Frontal cortex (tissue), 4 donors: ENCODE measurements around the gene GJA3. TPM values are rescaled to one million over a fixed set of nuclear protein-coding genes. Genes with fewer than 3 reads are reported as not detected.

Experiments used
- DNase-seq, 2 donors: peaks; one replicate each; pipeline ENCODE4 v3.0.0; 2012; ENCODE audit warnings: low spot score in 2 of 2
- FAIRE-seq: peaks from 2 replicates; lab custom pipeline; 2012; peaks lifted over from hg19 to GRCh38; lab: Jason Lieb, UNC
- total RNA-seq: library from RNA; depleted of rRNA; stranded (reverse); fragments of >200 nt; gene quantifications from one replicate; pipeline ENCODE4 v1.2.3, GENCODE V29; 2014
- donor health status: control.
- donor health status: control.
- donor health status: control.

GJA3 gene
- total RNA-seq, result not detected

DNA sequence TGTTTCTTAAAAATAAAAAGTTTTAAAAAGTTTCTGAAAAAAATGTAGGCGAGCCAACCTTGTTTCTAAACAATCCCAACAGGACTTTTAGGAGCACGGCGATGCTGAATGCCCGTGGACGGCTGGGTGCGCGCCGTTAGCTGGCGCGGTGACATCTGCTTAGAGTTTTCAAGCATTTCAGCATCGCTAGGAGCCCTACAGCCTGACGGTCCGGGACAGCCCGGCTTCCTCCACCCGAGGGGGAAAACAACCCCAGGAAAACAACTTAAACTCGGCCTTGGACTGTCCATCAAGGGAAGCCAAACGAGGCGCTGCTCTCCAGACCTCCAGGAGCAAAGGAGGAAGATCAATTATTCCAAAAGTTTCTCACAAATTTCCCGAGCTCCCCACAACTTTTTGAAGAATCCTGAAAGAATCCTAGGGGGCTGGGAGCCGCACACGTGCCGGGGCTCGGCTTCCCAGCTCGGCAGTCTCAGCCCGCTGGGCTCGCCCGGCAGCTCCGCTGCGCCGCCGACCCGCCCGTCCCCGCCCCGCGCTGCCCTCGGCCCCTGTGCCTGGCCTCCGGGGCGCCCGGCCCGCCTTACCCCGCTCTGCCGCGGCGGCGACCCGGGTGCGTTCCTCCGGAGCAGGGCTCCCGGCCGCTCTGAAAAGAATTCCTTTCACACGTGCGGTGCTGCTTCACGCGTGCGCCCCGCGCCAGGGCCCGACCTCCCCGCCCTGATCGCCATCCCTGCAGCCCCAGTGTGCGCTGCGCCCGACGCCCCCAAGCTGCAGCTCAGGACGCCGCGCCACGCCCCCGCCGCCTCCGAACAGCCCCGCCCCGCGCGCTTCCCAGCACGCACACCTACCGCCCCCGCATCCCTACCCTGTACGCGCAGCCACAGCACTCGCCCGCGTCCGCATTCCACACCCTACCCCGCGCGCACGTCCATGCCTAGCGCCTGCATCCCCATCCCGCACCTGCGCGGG lies at the start of gene GJA3:
TSS of gene GJA3 (minus strand) at position 747 of the 969 bp plus-strand sequence. CDS start 17,764 bp downstream, outside the sequence.
- DNase-seq (peak in 1 of 2 donors; percentile 35), FAIRE-seq (no peak)

DNA sequence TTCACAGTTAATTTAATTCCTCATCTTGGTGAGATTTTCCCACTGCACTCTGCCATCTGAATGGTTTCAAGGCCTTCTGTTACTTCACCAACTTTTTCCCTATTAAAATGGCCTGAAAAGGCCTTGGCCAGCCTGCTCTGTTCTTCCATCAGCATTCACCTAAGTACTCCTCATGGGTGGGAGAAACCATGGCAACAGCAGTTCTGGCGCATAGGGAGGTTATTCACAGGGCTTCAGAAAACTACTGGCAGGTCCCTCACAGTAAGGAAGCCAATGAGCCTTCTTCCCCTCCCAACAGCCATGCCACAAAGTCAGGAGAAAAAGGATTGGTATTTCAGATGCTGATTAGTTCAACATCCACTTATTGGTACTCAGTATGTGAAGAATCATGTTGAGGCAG lies 49.1 kb upstream of the GJA3 start:
- FAIRE-seq (no peak), DNase-seq (no peak)

GRCh38 chr13:20206698-20207235 lies 45.9 kb upstream of the GJA3 start:
- FAIRE-seq (no peak), DNase-seq (no peak)

GRCh38 chr13:20206065-20206697 lies 45.3 kb upstream of the GJA3 start:
- FAIRE-seq (no peak), DNase-seq (no peak)

- DNase-seq (no peak), FAIRE-seq (no peak)
These were observed 37.9 kb upstream of the GJA3 start for GRCh38 chr13:20198781-20199180.

- FAIRE-seq, result peak; percentile 81
- DNase-seq, result peak; percentile 65 to 66
These were observed 36.5 kb upstream of the GJA3 start for GRCh38 chr13:20197361-20197834.

DNA sequence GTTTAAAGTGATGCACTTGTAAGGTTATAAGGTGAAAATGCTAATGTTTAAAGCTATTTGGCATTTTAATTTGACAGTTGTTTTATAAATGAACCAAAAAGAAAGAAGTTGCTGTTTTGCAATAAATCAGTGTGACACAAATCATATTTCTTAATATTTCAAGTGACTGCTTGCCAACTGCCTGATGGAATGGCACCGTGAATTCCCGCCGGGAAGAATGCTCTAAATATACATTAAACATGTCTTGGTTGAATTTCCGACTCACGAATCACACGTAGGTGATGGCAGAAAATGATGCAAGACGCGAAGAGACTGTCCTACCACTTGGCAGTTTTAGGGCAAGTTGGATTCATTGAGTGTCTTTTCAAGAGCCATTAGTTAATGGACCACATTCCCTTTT lies 34.9 kb upstream of the GJA3 start:
- FAIRE-seq, result no peak
- DNase-seq, result no peak

- DNase-seq, result no peak
- FAIRE-seq, result no peak
These were observed 33.2 kb upstream of the GJA3 start for GRCh38 chr13:20193907-20194631.

- no peak for DNase-seq
- FAIRE-seq, result no peak
These were observed 32.5 kb upstream of the GJA3 start for GRCh38 chr13:20193162-20193906.

GRCh38 chr13:20192836-20193161 lies 31.9 kb upstream of the GJA3 start, which contains the start of gene GJB2:
Gene GJB2 (minus strand): TSS chr13:20192938. CDS start chr13:20189581, 3,357 bp downstream.
- FAIRE-seq (no peak), DNase-seq (no peak)

GRCh38 chr13:20192158-20192835 lies 31.4 kb upstream of the GJA3 start:
- FAIRE-seq, result no peak
- DNase-seq, result peak in 1 of 2 donors; percentile 33

- DNase-seq, result no peak
- no peak for FAIRE-seq
These were observed 30.7 kb upstream of the GJA3 start for GRCh38 chr13:20191311-20192157.

- no peak for FAIRE-seq
- no peak for DNase-seq
These were observed 29.8 kb upstream of the GJA3 start for GRCh38 chr13:20190481-20191310.

DNA sequence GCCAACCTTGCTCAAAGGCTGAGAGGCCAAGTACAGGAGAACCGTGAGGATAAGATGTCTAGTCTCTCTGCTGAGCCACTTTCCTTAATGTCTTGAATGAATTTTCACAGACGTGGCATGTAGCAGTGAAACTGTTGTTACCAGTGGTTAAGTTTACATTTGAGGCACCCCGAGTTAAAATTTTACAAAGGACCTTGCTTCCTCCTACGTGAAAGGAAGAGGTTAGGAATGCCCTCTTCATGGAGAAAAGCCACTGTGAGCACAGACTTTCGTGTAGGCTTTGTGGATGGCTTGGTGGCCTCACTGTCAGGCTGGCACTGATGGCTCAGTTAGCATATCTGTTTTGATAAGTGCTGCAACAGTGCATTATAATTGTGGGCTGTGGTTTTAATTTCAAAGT lies 29.2 kb upstream of the GJA3 start:
- no peak for FAIRE-seq

GRCh38 chr13:20188667-20189553 lies 28.1 kb upstream of the GJA3 start:
- FAIRE-seq (no peak), DNase-seq (no peak)

More for the DNA sequence above, 29.2 kb upstream of the GJA3 start:
- DNase-seq, result no peak

- no peak for FAIRE-seq
- DNase-seq, result no peak
These were observed 25.9 kb upstream of the GJA3 start for GRCh38 chr13:20186771-20187170.
